K562 (cell line): ENCODE results near the gene RAP1GAP2. TPM values are rescaled to one million over a fixed set of nuclear protein-coding genes. Genes with fewer than 3 reads are reported as not detected.

Experiments used
- ATAC-seq: fragments of 200-7000 bp; cut with Tn5 transposase; 3 replicates; pipeline ENCODE4 v1.9.1; 2020; ENCODE audit warnings: moderate library complexity
- BruUV-seq: library from RNA; stranded (reverse); fragments of 400-500 nt; replicated peaks from 2 replicates; lab custom pipeline; 2021; lab: Mats Ljungman, UMichigan
- CTCF ChIA-PET: fragments of 300-600 bp; formaldehyde crosslinking; extraction: SDS; loops from one replicate; lab custom pipeline; 2021; ENCODE audit warnings: low intra/inter-chr PET ratio; lab: Yijun Ruan, JAX
- POLR2A ChIA-PET: fragments of 300-600, 350-650 bp; sonication (Branson Sonifier 250); formaldehyde crosslinking; extraction: SDS; loops from one replicate; lab custom pipeline; 2021; ENCODE audit warnings: antibody characterized with exemption, inconsistent platforms; lab: Yijun Ruan, JAX
- DNase-seq, 4 experiments: peaks; one replicate each; pipeline versions ENCODE4 v3.0.0 to v3.0.0-alpha.2; 2011 to 2018; ENCODE audit warnings: low spot score in 3 of 4, mixed read lengths in 3 of 4; ENCODE audit errors: extremely low read depth in 1 of 4
- FAIRE-seq: peaks from 2 replicates; lab custom pipeline; 2011; peaks lifted over from hg19 to GRCh38; lab: Jason Lieb, UNC
- H2AFZ ChIP-seq: 2 replicates; pipeline ENCODE4 v1.6.0; 2011; ENCODE audit warnings: low read depth, low read length, control low read depth, inconsistent platforms
- H3K27ac ChIP-seq: fragments of 200-600 bp; 3 replicates; pipeline ENCODE4 v1.8.0; 2011; ENCODE audit warnings: low read depth, mild to moderate bottlenecking, control low read depth, inconsistent platforms, low read length, moderate library complexity, mixed read lengths; ENCODE audit errors: extremely low read depth
- H3K27me3 ChIP-seq, 2 experiments: fragments of 300-600 bp in 1 of 2; 2 replicates in 1 of 2; 3 replicates in 1 of 2; pipeline versions ENCODE4 v1.6.0 to v1.8.0; 2011; ENCODE audit warnings: inconsistent platforms in 2 of 2, low read length in 2 of 2, mild to moderate bottlenecking in 1 of 2, mixed read lengths in 1 of 2, moderate library complexity in 1 of 2; ENCODE audit not compliant: control insufficient read depth in 2 of 2, insufficient read depth in 2 of 2
- H3K36me3 ChIP-seq: fragments of 300-600 bp; 3 replicates; pipeline ENCODE4 v1.8.0; 2011; ENCODE audit warnings: mild to moderate bottlenecking, low read length, inconsistent platforms; ENCODE audit not compliant: control insufficient read depth, insufficient read depth
- H3K4me1 ChIP-seq, 2 experiments: fragments of 200-600 bp in 1 of 2; replicated peaks in 1 of 2; 2 replicates in 1 of 2; 3 replicates in 1 of 2; pipeline versions ENCODE4 v1.5.1 to v1.8.0; 2011; ENCODE audit warnings: inconsistent platforms in 2 of 2, low read length in 2 of 2, mild to moderate bottlenecking in 1 of 2, mixed read lengths in 1 of 2, moderate library complexity in 1 of 2; ENCODE audit not compliant: control insufficient read depth in 2 of 2, insufficient read depth in 2 of 2
- H3K4me2 ChIP-seq: 2 replicates; pipeline ENCODE4 v1.6.1; 2011; ENCODE audit warnings: low read length, control low read depth, inconsistent platforms, mixed read lengths; ENCODE audit not compliant: insufficient read depth
- H3K4me3 ChIP-seq: fragments of 200-600 bp; sonication (generic), shearing (Covaris generic); 2 replicates; pipeline ENCODE4 v1.5.1; 2016; ENCODE audit warnings: control low read depth, inconsistent platforms
- H3K79me2 ChIP-seq: fragments of 200-600 bp; 3 replicates; pipeline ENCODE4 v1.8.0; 2011; ENCODE audit warnings: low read length, inconsistent platforms; ENCODE audit not compliant: control insufficient read depth, insufficient read depth
- H3K9ac ChIP-seq, 2 experiments: 2 replicates each; pipeline versions ENCODE4 v1.6.0 to v1.6.1; 2011; ENCODE audit warnings: low read depth in 2 of 2, low read length in 2 of 2, control low read depth in 1 of 2, inconsistent platforms in 1 of 2, mild to moderate bottlenecking in 1 of 2, mixed read lengths in 1 of 2; ENCODE audit not compliant: insufficient read depth in 1 of 2
- H3K9me1 ChIP-seq: one replicate; pipeline ENCODE4 v1.6.0; 2011; ENCODE audit warnings: inconsistent platforms, mild to moderate bottlenecking, low read length, moderate library complexity; ENCODE audit not compliant: control insufficient read depth, insufficient read depth
- H3K9me3 ChIP-seq: replicated peaks from 2 replicates; pipeline ENCODE4 v1.5.1; 2011; ENCODE audit warnings: low read depth, low read length, inconsistent platforms; ENCODE audit not compliant: control insufficient read depth, insufficient read depth
- H4K20me1 ChIP-seq: replicated peaks from 2 replicates; pipeline ENCODE4 v1.6.1; 2011; ENCODE audit warnings: low read length, inconsistent platforms, mixed read lengths; ENCODE audit not compliant: control insufficient read depth, insufficient read depth
- FOXA1 ChIP-seq: fragments of 450-650 bp; IDR thresholded peaks from 2 replicates; pipeline ENCODE4 v1.6.1; 2016; ENCODE audit warnings: mild to moderate bottlenecking, borderline replicate concordance
- HDAC1 ChIP-seq, 2 experiments: fragments of 450-650 bp; IDR thresholded peaks; 2 replicates each; pipeline ENCODE4 v1.6.1; 2016 to 2017; ENCODE audit warnings: inconsistent platforms in 1 of 2, mild to moderate bottlenecking in 1 of 2, moderate library complexity in 1 of 2
- HSF4 ChIP-seq: fragments of 250-450 bp; sonication (Bioruptor Pico); IDR thresholded peaks from 2 replicates; pipeline ENCODE4 v2.1.2; 2022; ENCODE audit warnings: mild to moderate bottlenecking, moderate library complexity, borderline replicate concordance
- RNF2 ChIP-seq: sonication (generic); IDR thresholded peaks from 2 replicates; pipeline ENCODE4 v1.6.1; 2016
- SMAD2 ChIP-seq: fragments of 150-350 bp; IDR thresholded peaks from 2 replicates; pipeline ENCODE4 v1.6.1; 2014; ENCODE audit warnings: low read depth, mild to moderate bottlenecking, low read length
- WGBS: fragments of 100-300 bp; shearing (Covaris generic); methylation state at CpG from one replicate; pipeline ENCODE4 v1.1.6; 2016; ENCODE audit warnings: low coverage, mixed read lengths; ENCODE audit not compliant: insufficient coverage; ENCODE audit errors: missing lambda C conversion rate; 5-methylcytosine and 5-hydroxymethylcytosine counted together
- in situ Hi-C: fragments of 300-500 bp; cut with MboI; formaldehyde crosslinking; loops from 4 replicates; pipeline ENCODE4 v1.15.0; 2018; ENCODE audit warnings: inconsistent platforms, mixed read lengths
- intact Hi-C: fragments of 100-400 bp; cut with micrococcal nuclease; formaldehyde crosslinking; loops from 2 replicates; pipeline ENCODE4 v1.14.2; 2022
- polyA plus RNA-seq, 8 experiments: library from polyadenylated mRNA; depleted of rRNA in 4 of 8; stranded (reverse) in 5 of 8; unstranded in 3 of 8; fragments of >200 nt; fragmentation: Nextera tagmentation in 2 of 8; fragmentation: Illumina TruSeq in 1 of 8; extraction: Ambion mirVana in 2 of 8; extraction: Trizol in 1 of 8; gene quantifications; 2 replicates each; pipeline versions ENCODE4 v1.2.1 to v1.2.3, GENCODE V29; 2011 to 2014; ENCODE audit warnings: inconsistent platforms in 1 of 8, missing spikeins in 1 of 8
- total RNA-seq, 7 experiments: library from RNA; depleted of rRNA in 6 of 7; stranded (reverse); fragments of >200 nt in 6 of 7; fragmentation: Illumina TruSeq in 2 of 7; extraction: Trizol in 2 of 7; gene quantifications; 2 replicates each; pipeline versions ENCODE4 v1.2.1 to v1.2.3, GENCODE V29; 2011 to 2021; ENCODE audit warnings: low replicate concordance in 1 of 7
- TF ChIP-seq, protein P1 (sequence below): fragments of 250-450 bp; sonication (Bioruptor Pico); IDR thresholded peaks from 2 replicates; pipeline ENCODE4 v1.4.0; 2020; ENCODE audit warnings: mild to moderate bottlenecking, moderate library complexity

Gene RAP1GAP2
- total and polyA plus RNA-seq, 9 of the 15 experiments (the other 6 are each of a cell fraction or from before 2014, with no cell fraction given), result 0.01 to 1.3 (median 0.42) TPM; not detected in 1

DNA sequence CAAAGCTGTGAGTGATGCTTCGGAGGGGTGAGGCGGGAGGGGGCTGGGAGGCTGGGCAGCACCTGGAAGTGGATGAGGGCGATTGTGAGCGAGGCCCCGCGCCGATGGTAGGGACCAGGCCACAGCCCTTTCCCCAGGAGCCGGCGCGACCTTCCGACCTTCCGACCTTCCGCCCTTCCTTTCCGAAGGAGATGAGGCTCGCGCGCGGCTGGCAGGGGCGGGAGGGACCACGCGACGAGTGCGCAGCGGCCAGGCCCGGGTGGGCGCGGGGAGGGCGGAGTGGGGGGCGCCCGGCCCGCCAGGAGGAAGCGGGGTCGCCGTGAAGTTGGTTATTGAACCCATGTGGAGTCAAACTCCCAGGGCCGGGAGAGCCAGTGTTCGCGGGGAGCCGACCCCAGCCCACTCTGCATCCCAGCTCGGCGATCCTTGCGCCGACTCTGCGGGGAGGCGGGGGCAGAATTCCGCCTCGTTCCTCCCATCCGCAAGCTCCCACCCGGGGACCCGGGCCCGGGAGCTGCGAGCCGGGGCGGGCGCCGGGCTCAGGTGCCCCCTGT, 56.6 kb downstream of the RAP1GAP2 start:
- no peaks in the 10 kb centered on the region for H3K9me3 ChIP-seq
- 15% methylated on average over 10 of the region's 55 CpGs for WGBS
- H3K4me3 ChIP-seq, result no peak overlapping the region
- peaks cover 3 to 43% of the 10 kb centered on the region in 2 experiments; a peak in 3 of 5 replicates for H3K27me3 ChIP-seq
- H3K9ac ChIP-seq, result no peak overlapping the region
- peaks cover 0 to 14% of the 10 kb centered on the region in 2 experiments; a peak in 2 of 5 replicates for H3K4me1 ChIP-seq
- no TSS peak for BruUV-seq
- H3K79me2 ChIP-seq, result no peaks in the 10 kb centered on the region
- no peak for FAIRE-seq
- no peak for ATAC-seq
- POLR2A ChIA-PET, result interaction anchor here (0.5 kb wide), 1 partner anchor 149 kb away, joined by 3 read pairs; no protein-coding TSS in a partner anchor
- in situ Hi-C loops (no loop called here), intact Hi-C loops (no loop called here)
- H3K27ac ChIP-seq, result no peak overlapping the region
- H3K4me2 ChIP-seq, result no peak overlapping the region
- 0 out of 2 replicates have a peak, but pooled peaks cover 4% of the 10 kb centered on the region for H4K20me1 ChIP-seq
- no peaks in the 10 kb centered on the region for H3K36me3 ChIP-seq
- H2AFZ ChIP-seq, result no peak overlapping the region
- no peak for TF ChIP-seq HDAC1 (IDR thresholded peaks at IDR 0.05)
- no peak for TF ChIP-seq FOXA1
- TF ChIP-seq, protein P1, sequence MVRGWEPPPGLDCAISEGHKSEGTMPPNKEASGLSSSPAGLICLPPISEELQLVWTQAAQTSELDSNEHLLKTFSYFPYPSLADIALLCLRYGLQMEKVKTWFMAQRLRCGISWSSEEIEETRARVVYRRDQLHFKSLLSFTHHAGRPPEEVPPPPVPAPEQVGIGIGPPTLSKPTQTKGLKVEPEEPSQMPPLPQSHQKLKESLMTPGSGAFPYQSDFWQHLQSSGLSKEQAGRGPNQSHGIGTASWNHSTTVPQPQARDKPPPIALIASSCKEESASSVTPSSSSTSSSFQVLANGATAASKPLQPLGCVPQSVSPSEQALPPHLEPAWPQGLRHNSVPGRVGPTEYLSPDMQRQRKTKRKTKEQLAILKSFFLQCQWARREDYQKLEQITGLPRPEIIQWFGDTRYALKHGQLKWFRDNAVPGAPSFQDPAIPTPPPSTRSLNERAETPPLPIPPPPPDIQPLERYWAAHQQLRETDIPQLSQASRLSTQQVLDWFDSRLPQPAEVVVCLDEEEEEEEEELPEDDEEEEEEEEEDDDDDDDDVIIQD (CRISPR knock-in tag), result no peak
- TF ChIP-seq RNF2, result no peak
- TF ChIP-seq HSF4 (CRISPR knock-in tag), result no peak
- no peak for TF ChIP-seq SMAD2
- DNase-seq, result no peak
- CTCF ChIA-PET, result no interaction called here
- no peaks in the 10 kb centered on the region for H3K9me1 ChIP-seq
